Loucy (cell line): Measurements from ENCODE around the gene TLE5.

Source experiments
- CTCF ChIP-seq: fragments of 200-600 bp; sonication (generic); conservative IDR thresholded peaks from 2 replicates; pipeline ENCODE4 v1.5.1; 2014; ENCODE audit warnings: mild to moderate bottlenecking, antibody characterized with exemption, low read length
- EZH2phosphoT487 ChIP-seq: fragments of 200-600 bp; IDR thresholded peaks from 2 replicates; pipeline ENCODE4 v1.6.1; 2018; ENCODE audit warnings: antibody characterized with exemption, mild to moderate bottlenecking, moderate library complexity, borderline replicate concordance

- TF ChIP-seq CTCF (no peak), EZH2phosphoT487 (no peak)
Measured at GRCh38 chr19:3035542-3036118, 26.7 kb downstream of the TLE5 start.
